Activated CD4-positive, alpha-beta T cell treated with anti-CD3 and anti-CD28 coated beads, Interleukin-2, amount 10 ng/mL, durations not matched to agents 7 days and 5 days (primary cell): Measurements from ENCODE around the gene CNIH2. TPM values are rescaled to one million over a fixed set of nuclear protein-coding genes. Genes with fewer than 3 reads are reported as not detected.

Experiments used
- CTCF ChIA-PET: fragments of 350-600 bp; sonication (Branson Sonifier 250); formaldehyde crosslinking; loops from one replicate; lab custom pipeline; 2021; ENCODE audit warnings: antibody characterized with exemption; lab: Charles Lee
- POLR2A ChIA-PET: fragments of 350-600 bp; sonication (Branson Sonifier 250); formaldehyde crosslinking; loops from one replicate; lab custom pipeline; 2021; ENCODE audit warnings: antibody characterized with exemption; lab: Charles Lee
- DNase-seq: peaks from one replicate; pipeline ENCODE4 v3.0.0-alpha.2; 2020
- H3K27ac Mint-ChIP-seq: one replicate; pipeline ENCODE4 v1.8.0; 2021; ENCODE audit warnings: mild to moderate bottlenecking, moderate library complexity, mixed read lengths
- H3K27me3 Mint-ChIP-seq: one replicate; pipeline ENCODE4 v1.8.0; 2021; ENCODE audit warnings: mixed read lengths
- H3K36me3 Mint-ChIP-seq: one replicate; pipeline ENCODE4 v1.8.0; 2021; ENCODE audit warnings: low read depth, mixed read lengths
- H3K4me1 Mint-ChIP-seq: one replicate; pipeline ENCODE4 v1.8.0; 2021; ENCODE audit warnings: mixed read lengths
- H3K4me3 Mint-ChIP-seq: one replicate; pipeline ENCODE4 v1.8.0; 2021; ENCODE audit warnings: mild to moderate bottlenecking, moderate library complexity, mixed read lengths
- H3K9me3 Mint-ChIP-seq: one replicate; pipeline ENCODE4 v1.8.0; 2021; ENCODE audit warnings: mixed read lengths
- total RNA-seq, 2 experiments: library from RNA; stranded (reverse); gene quantifications; one replicate each; pipeline ENCODE4 v1.2.3, GENCODE V29; 2021

CNIH2 gene
- total RNA-seq, 2 experiments from 2014 or later: 2.5 TPM

GRCh38 chr11:66262191-66262590 is 15.8 kb upstream of the CNIH2 start:
- ChIA-PET CTCF (interaction anchor here (0.6 to 1.1 kb wide), 2 partner anchors 21 to 49 kb away, joined by 3 to 4 read pairs; no protein-coding TSS in a partner anchor), POLR2A (no interaction called here)
- H3K4me3 Mint-ChIP-seq: no peak overlapping the region

GRCh38 chr11:66262696-66263095 is 15.3 kb upstream of the CNIH2 start:
- Mint-ChIP-seq H3K9me3 (no peaks in the 10 kb centered on the region), H3K4me3 (no peak overlapping the region), H3K4me1 (peaks cover 22% of the 10 kb centered on the region), H3K27me3 (no peaks in the 10 kb centered on the region), H3K27ac (no peak overlapping the region), H3K36me3 (peaks cover 33% of the 10 kb centered on the region)
- POLR2A ChIA-PET: no interaction called here
- no peak for DNase-seq
- CTCF ChIA-PET: interaction anchor here (0.6 to 1.0 kb wide), 2 partner anchors 19 to 48 kb away, joined by 3 to 4 read pairs; no protein-coding TSS in a partner anchor

More at GRCh38 chr11:66262191-66262590, 15.8 kb upstream of the CNIH2 start:
- DNase-seq: no peak
- no peaks in the 10 kb centered on the region for H3K27me3 Mint-ChIP-seq
- H3K36me3 Mint-ChIP-seq: peaks cover 33% of the 10 kb centered on the region
- no peaks in the 10 kb centered on the region for H3K9me3 Mint-ChIP-seq
- no peak overlapping the region for H3K27ac Mint-ChIP-seq
- H3K4me1 Mint-ChIP-seq: peaks cover 19% of the 10 kb centered on the region

- ChIA-PET CTCF (interaction anchor here (1.0 to 3.2 kb wide), 2 partner anchors 20 to 41 kb away, joined by 3 to 12 read pairs; no protein-coding TSS in a partner anchor), POLR2A (no interaction called here)
- no peaks in the 10 kb centered on the region for H3K9me3 Mint-ChIP-seq
- peaks cover 27% of the 10 kb centered on the region for H3K4me1 Mint-ChIP-seq
- H3K27me3 Mint-ChIP-seq: no peaks in the 10 kb centered on the region
- no peak overlapping the region for H3K4me3 Mint-ChIP-seq
- DNase-seq: no peak
- peaks cover 33% of the 10 kb centered on the region for H3K36me3 Mint-ChIP-seq
- H3K27ac Mint-ChIP-seq: no peak overlapping the region
Measured at GRCh38 chr11:66263231-66263630, 14.7 kb upstream of the CNIH2 start.

- DNase-seq: no peak
- peaks cover 24% of the 10 kb centered on the region for H3K4me1 Mint-ChIP-seq
- H3K4me3 Mint-ChIP-seq: no peak overlapping the region
- H3K27ac Mint-ChIP-seq: no peak overlapping the region
- peaks cover 30% of the 10 kb centered on the region for H3K36me3 Mint-ChIP-seq
- POLR2A ChIA-PET: no interaction called here
- no peaks in the 10 kb centered on the region for H3K27me3 Mint-ChIP-seq
- no peaks in the 10 kb centered on the region for H3K9me3 Mint-ChIP-seq
- CTCF ChIA-PET: interaction anchor here (0.5 to 3.2 kb wide), 3 partner anchors 20 to 1861 kb away, joined by 3 to 12 read pairs (median 3); no protein-coding TSS in a partner anchor
Measured at GRCh38 chr11:66263785-66264184, 14.2 kb upstream of the CNIH2 start.

- H3K36me3 Mint-ChIP-seq: peaks cover 28% of the 10 kb centered on the region
- H3K27ac Mint-ChIP-seq: no peak overlapping the region
- H3K4me3 Mint-ChIP-seq: no peak overlapping the region
- ChIA-PET POLR2A (no interaction called here), CTCF (interaction anchor here (1.1 to 3.2 kb wide), 2 partner anchors 12 to 42 kb away, joined by 3 to 12 read pairs; no protein-coding TSS in a partner anchor)
- no peaks in the 10 kb centered on the region for H3K27me3 Mint-ChIP-seq
- H3K4me1 Mint-ChIP-seq: peaks cover 20% of the 10 kb centered on the region
- no peaks in the 10 kb centered on the region for H3K9me3 Mint-ChIP-seq
- no peak for DNase-seq
Measured at GRCh38 chr11:66264383-66264782, 13.6 kb upstream of the CNIH2 start.

GRCh38 chr11:66264914-66265313 is 13.1 kb upstream of the CNIH2 start:
- Mint-ChIP-seq H3K27ac (no peak overlapping the region), H3K9me3 (no peaks in the 10 kb centered on the region), H3K27me3 (no peaks in the 10 kb centered on the region), H3K4me3 (no peak overlapping the region), H3K36me3 (peaks cover 25% of the 10 kb centered on the region), H3K4me1 (peaks cover 21% of the 10 kb centered on the region)
- DNase-seq: peak; percentile 46
- POLR2A ChIA-PET: no interaction called here
- CTCF ChIA-PET: interaction anchor here (1.1 to 3.2 kb wide), 2 partner anchors 12 to 43 kb away, joined by 3 to 12 read pairs; no protein-coding TSS in a partner anchor

GRCh38 chr11:66265531-66266377 is 12.2 kb upstream of the CNIH2 start:
- POLR2A ChIA-PET: no interaction called here
- peaks cover 25% of the 10 kb centered on the region for H3K36me3 Mint-ChIP-seq
- DNase-seq: no peak
- H3K9me3 Mint-ChIP-seq: no peaks in the 10 kb centered on the region
- CTCF ChIA-PET: interaction anchor here (1.1 to 3.8 kb wide), 4 partner anchors 13 to 196 kb away, joined by 3 to 27 read pairs (median 8); no protein-coding TSS in a partner anchor
- H3K27me3 Mint-ChIP-seq: no peaks in the 10 kb centered on the region
- H3K4me3 Mint-ChIP-seq: no peak overlapping the region
- H3K27ac Mint-ChIP-seq: no peak overlapping the region
- H3K4me1 Mint-ChIP-seq: peaks cover 28% of the 10 kb centered on the region

- CTCF ChIA-PET: interaction anchor here (1.3 to 3.8 kb wide), 3 partner anchors 16 to 197 kb away, joined by 3 to 27 read pairs (median 12); no protein-coding TSS in a partner anchor
- Mint-ChIP-seq H3K4me1 (peaks cover 33% of the 10 kb centered on the region), H3K27ac (peak overlapping the region; percentile 90), H3K36me3 (peaks cover 27% of the 10 kb centered on the region), H3K27me3 (no peaks in the 10 kb centered on the region), H3K9me3 (no peaks in the 10 kb centered on the region), H3K4me3 (peak overlapping the region; percentile 88)
- DNase-seq: no peak
- POLR2A ChIA-PET: no interaction called here
Measured at GRCh38 chr11:66266378-66267038, 11.5 kb upstream of the CNIH2 start.

GRCh38 chr11:66267039-66267378 is 11.0 kb upstream of the CNIH2 start:
- Mint-ChIP-seq H3K4me1 (peaks cover 38% of the 10 kb centered on the region), H3K9me3 (no peaks in the 10 kb centered on the region), H3K36me3 (peaks cover 32% of the 10 kb centered on the region), H3K4me3 (peak overlapping the region; percentile 88), H3K27ac (peak overlapping the region; percentile 90), H3K27me3 (no peaks in the 10 kb centered on the region)
- no peak for DNase-seq
- POLR2A ChIA-PET: no interaction called here
- CTCF ChIA-PET: interaction anchor here (1.3 to 3.8 kb wide), 2 partner anchors 16 to 22 kb away, joined by 3 to 27 read pairs; no protein-coding TSS in a partner anchor

GRCh38 chr11:66267379-66268243 is 10.4 kb upstream of the CNIH2 start:
- POLR2A ChIA-PET: interaction anchor here (0.5 kb wide), 1 partner anchor 19 kb away, joined by 3 read pairs; no protein-coding TSS in a partner anchor
- DNase-seq: peak; percentile 87
- H3K36me3 Mint-ChIP-seq: peaks cover 36% of the 10 kb centered on the region

GRCh38 chr11:66268244-66268951 is 9.6 kb upstream of the CNIH2 start, which contains the start of gene RAB1B:
RAB1B (plus strand) TSS chr11:66268639; CDS start chr11:66268680, 41 bp downstream.
- H3K27me3 Mint-ChIP-seq: no peaks in the 10 kb centered on the region
- peak within 1 kb of the TSS; percentile 88 for H3K4me3 Mint-ChIP-seq
- peak within 1 kb of the TSS; percentile 90 for H3K27ac Mint-ChIP-seq
- peaks cover 44% of the 10 kb centered on the region for H3K36me3 Mint-ChIP-seq
- H3K9me3 Mint-ChIP-seq: no peaks in the 10 kb centered on the region
- DNase-seq: peak; percentile 100
- ChIA-PET CTCF (interaction anchor here (1.1 to 3.8 kb wide), 5 partner anchors 14 to 170 kb away, joined by 3 to 27 read pairs (median 4); partner anchors contain the start of genes MRPL11 and YIF1A), POLR2A (interaction anchor here (0.5 kb wide), 1 partner anchor 18 kb away, joined by 3 read pairs; no protein-coding TSS in a partner anchor)
- H3K4me1 Mint-ChIP-seq: peaks cover 46% of the 10 kb centered on the region

More at GRCh38 chr11:66267379-66268243, 10.4 kb upstream of the CNIH2 start:
- H3K27me3 Mint-ChIP-seq: no peaks in the 10 kb centered on the region
- CTCF ChIA-PET: interaction anchor here (1.1 to 3.8 kb wide), 5 partner anchors 15 to 171 kb away, joined by 3 to 27 read pairs (median 4); partner anchors contain the start of genes MRPL11 and YIF1A
- peaks cover 43% of the 10 kb centered on the region for H3K4me1 Mint-ChIP-seq
- H3K4me3 Mint-ChIP-seq: peak overlapping the region; percentile 88
- no peaks in the 10 kb centered on the region for H3K9me3 Mint-ChIP-seq
- peak overlapping the region; percentile 90 for H3K27ac Mint-ChIP-seq
